Astrocyte (in vitro differentiated cells and primary cell): ENCODE data around the gene CBLL2. TPM values are rescaled to one million over a fixed set of nuclear protein-coding genes. Genes with fewer than 3 reads are reported as not detected.

ENCODE experiments used
- DNase-seq: peaks from one replicate; pipeline ENCODE4 v3.0.0-alpha.2; 2010; ENCODE audit warnings: low read depth
- FAIRE-seq: peaks from 2 replicates; lab custom pipeline; 2011; peaks lifted over from hg19 to GRCh38; lab: Jason Lieb, UNC
- H2AFZ ChIP-seq: 2 replicates; pipeline ENCODE4 v1.6.0; 2012; ENCODE audit warnings: low read depth, low read length, inconsistent platforms
- H3K27ac ChIP-seq: 2 replicates; pipeline ENCODE4 v1.5.1; 2011; ENCODE audit warnings: low read depth, low read length, inconsistent platforms
- H3K27me3 ChIP-seq: 2 replicates; pipeline ENCODE4 v1.6.0; 2011; ENCODE audit warnings: low read length, inconsistent platforms; ENCODE audit not compliant: insufficient read depth
- H3K36me3 ChIP-seq: 2 replicates; pipeline ENCODE4 v1.5.1; 2011; ENCODE audit warnings: low read length, inconsistent platforms; ENCODE audit not compliant: insufficient read depth
- H3K4me1 ChIP-seq: 2 replicates; pipeline ENCODE4 v1.5.1; 2011; ENCODE audit warnings: low read length, inconsistent platforms; ENCODE audit not compliant: insufficient read depth
- H3K4me2 ChIP-seq: 2 replicates; pipeline ENCODE4 v1.6.0; 2012; ENCODE audit warnings: low read length, inconsistent platforms
- H3K4me3 ChIP-seq: 2 replicates; pipeline ENCODE4 v1.5.1; 2011; ENCODE audit warnings: low read depth, mild to moderate bottlenecking, low read length, inconsistent platforms; ENCODE audit not compliant: insufficient read depth
- H3K79me2 ChIP-seq: 2 replicates; pipeline ENCODE4 v1.6.0; 2012; ENCODE audit warnings: mild to moderate bottlenecking, low read length, inconsistent platforms; ENCODE audit not compliant: insufficient read depth
- H3K9ac ChIP-seq: 2 replicates; pipeline ENCODE4 v1.6.0; 2012; ENCODE audit warnings: mild to moderate bottlenecking, low read length, inconsistent platforms
- H3K9me3 ChIP-seq: 2 replicates; pipeline ENCODE4 v1.5.1; 2012; ENCODE audit warnings: low read depth, mild to moderate bottlenecking, low read length, inconsistent platforms; ENCODE audit not compliant: insufficient read depth
- H4K20me1 ChIP-seq: 2 replicates; pipeline ENCODE4 v1.6.0; 2012; ENCODE audit warnings: low read length, inconsistent platforms; ENCODE audit not compliant: insufficient read depth
- H3K27ac Mint-ChIP-seq: one replicate; pipeline ENCODE4 v1.8.0; 2021; ENCODE audit warnings: mild to moderate bottlenecking, mixed read lengths; ENCODE audit not compliant: unreplicated experiment
- H3K27me3 Mint-ChIP-seq: one replicate; pipeline ENCODE4 v1.8.0; 2021; ENCODE audit warnings: low read depth, mixed read lengths; ENCODE audit not compliant: unreplicated experiment
- H3K36me3 Mint-ChIP-seq: one replicate; pipeline ENCODE4 v1.8.0; 2021; ENCODE audit warnings: low read depth, mixed read lengths; ENCODE audit not compliant: unreplicated experiment
- H3K4me1 Mint-ChIP-seq: one replicate; pipeline ENCODE4 v1.8.0; 2021; ENCODE audit warnings: low read depth, mixed read lengths; ENCODE audit not compliant: unreplicated experiment
- H3K4me3 Mint-ChIP-seq: one replicate; pipeline ENCODE4 v1.8.0; 2021; ENCODE audit warnings: mild to moderate bottlenecking, moderate library complexity, mixed read lengths; ENCODE audit not compliant: unreplicated experiment
- H3K9me3 Mint-ChIP-seq: one replicate; pipeline ENCODE4 v1.8.0; 2021; ENCODE audit warnings: mild to moderate bottlenecking, mixed read lengths; ENCODE audit not compliant: unreplicated experiment
- CTCF ChIP-seq: IDR thresholded peaks from 2 replicates; pipeline ENCODE4 v1.5.1; 2011; ENCODE audit warnings: low read depth, mild to moderate bottlenecking, inconsistent platforms, low read length, moderate library complexity; ENCODE audit not compliant: insufficient read depth
- EZH2 ChIP-seq: IDR thresholded peaks from 2 replicates; pipeline ENCODE4 v1.6.1; 2012; ENCODE audit warnings: mild to moderate bottlenecking, low read length, inconsistent platforms; ENCODE audit not compliant: insufficient read depth
- total RNA-seq: library from RNA; stranded (reverse); gene quantifications from 2 replicates; pipeline ENCODE4 v1.2.1, GENCODE V29; 2021

The CBLL2 gene
- total RNA-seq, 1 donor from 2014 or later, result not detected

GRCh38 chrX:22246620-22247019 is 26.1 kb upstream of the CBLL2 start:
- Histone ChIP-seq H3K79me2 (no peaks in the 10 kb centered on the region), H3K36me3 (no peaks in the 10 kb centered on the region), H3K9ac (no peak overlapping the region), H3K27ac (peak overlapping the region; percentile 53), H3K27me3 (no peaks in the 10 kb centered on the region), H3K4me1 (peaks cover 11% of the 10 kb centered on the region), H2AFZ (no peak overlapping the region), H3K4me2 (peak overlapping the region; percentile 50), H3K9me3 (no peaks in the 10 kb centered on the region), H4K20me1 (no peaks in the 10 kb centered on the region), H3K4me3 (no peak overlapping the region)
- H3K36me3 Mint-ChIP-seq, result no peaks in the 10 kb centered on the region
- peak overlapping the region; percentile 55 for H3K27ac Mint-ChIP-seq
- peak; percentile 79 for DNase-seq
- TF ChIP-seq EZH2 (no peak), CTCF (no peak)
- peaks cover 8% of the 10 kb centered on the region for H3K4me1 Mint-ChIP-seq
- no peaks in the 10 kb centered on the region for H3K9me3 Mint-ChIP-seq
- FAIRE-seq, result no peak
- H3K27me3 Mint-ChIP-seq, result no peaks in the 10 kb centered on the region
- no peak overlapping the region for H3K4me3 Mint-ChIP-seq

GRCh38 chrX:22247169-22247568 is 25.5 kb upstream of the CBLL2 start:
- Histone ChIP-seq H4K20me1 (no peaks in the 10 kb centered on the region), H3K4me2 (peak overlapping the region; percentile 50), H2AFZ (no peak overlapping the region), H3K27me3 (no peaks in the 10 kb centered on the region), H3K9me3 (no peaks in the 10 kb centered on the region), H3K36me3 (no peaks in the 10 kb centered on the region), H3K4me1 (peaks cover 11% of the 10 kb centered on the region), H3K79me2 (no peaks in the 10 kb centered on the region), H3K9ac (no peak overlapping the region), H3K4me3 (no peak overlapping the region), H3K27ac (peak overlapping the region; percentile 53)
- H3K27me3 Mint-ChIP-seq, result no peaks in the 10 kb centered on the region
- DNase-seq (peak; percentile 50), FAIRE-seq (no peak)
- H3K36me3 Mint-ChIP-seq, result no peaks in the 10 kb centered on the region
- TF ChIP-seq CTCF (no peak), EZH2 (no peak)
- H3K27ac Mint-ChIP-seq, result peak overlapping the region; percentile 26
- H3K9me3 Mint-ChIP-seq, result no peaks in the 10 kb centered on the region
- no peak overlapping the region for H3K4me3 Mint-ChIP-seq
- peaks cover 8% of the 10 kb centered on the region for H3K4me1 Mint-ChIP-seq

GRCh38 chrX:22248401-22248800 is 24.3 kb upstream of the CBLL2 start:
- H3K79me2 ChIP-seq, result no peaks in the 10 kb centered on the region
- peaks cover 11% of the 10 kb centered on the region for H3K4me1 ChIP-seq
- H3K4me2 ChIP-seq, result no peak overlapping the region
- Mint-ChIP-seq H3K27me3 (no peaks in the 10 kb centered on the region), H3K4me1 (peaks cover 8% of the 10 kb centered on the region), H3K4me3 (no peak overlapping the region), H3K9me3 (no peaks in the 10 kb centered on the region), H3K36me3 (no peaks in the 10 kb centered on the region), H3K27ac (no peak overlapping the region)
- no peak overlapping the region for H3K27ac ChIP-seq
- FAIRE-seq (no peak), DNase-seq (no peak)
- no peaks in the 10 kb centered on the region for H4K20me1 ChIP-seq
- no peaks in the 10 kb centered on the region for H3K36me3 ChIP-seq
- H3K4me3 ChIP-seq, result no peak overlapping the region
- H3K9me3 ChIP-seq, result no peaks in the 10 kb centered on the region
- no peak overlapping the region for H2AFZ ChIP-seq
- no peak overlapping the region for H3K9ac ChIP-seq
- no peaks in the 10 kb centered on the region for H3K27me3 ChIP-seq
- no peak for TF ChIP-seq CTCF
- no peak for TF ChIP-seq EZH2
